ENCODE data around the gene R3HDM2. TPM values are rescaled to one million over a fixed set of nuclear protein-coding genes. Genes with fewer than 3 reads are reported as not detected.

R3HDM2 gene
- total RNA-seq, 1 experiment from 2014 or later = 64.8 TPM

GRCh38 chr12:57455374-57456144, 24.7 kb upstream of the R3HDM2 start:
- Mint-ChIP-seq H3K36me3 (ENCODE audit: insufficient read depth, unreplicated experiment) (peaks cover 5% of the 10 kb centered on the region), H3K4me3 (ENCODE audit: unreplicated experiment) (peak overlapping the region; percentile 7), H3K27me3 (ENCODE audit: insufficient read depth, unreplicated experiment) (peaks cover 9% of the 10 kb centered on the region), H3K27ac (ENCODE audit: low read depth, unreplicated experiment) (no peak overlapping the region), H3K9me3 (ENCODE audit: unreplicated experiment) (no peaks in the 10 kb centered on the region), H3K4me1 (ENCODE audit: insufficient read depth, unreplicated experiment) (peaks cover 47% of the 10 kb centered on the region)
- intact Hi-C loops (cut with micrococcal nuclease) = no loop called here
- BruUV-seq (replicated peaks) = no TSS peak
- ChIA-PET CTCF (interaction anchor here (0.5 to 9.6 kb wide), 42 partner anchors 7 to 428 kb away, joined by 3 to 178 read pairs (median 4); partner anchors contain the start of genes ARHGAP9 and STAC3), POLR2A (interaction anchor here (0.6 kb wide), 2 partner anchors 14 to 33 kb away, joined by 3 read pairs; no protein-coding TSS in a partner anchor)
- no peak for TF ChIP-seq CTCF (IDR thresholded peaks at IDR 0.05; ENCODE audit: unreplicated experiment)
- DNase-seq (ENCODE audit: unreplicated experiment) = no peak

GRCh38 chr12:57454566-57455373, 23.9 kb upstream of the R3HDM2 start, which contains the start of gene INHBE:
Gene INHBE, plus strand, starts transcription at chr12:57455307. Its CDS starts 230 bp downstream, at chr12:57455537.
- TF ChIP-seq CTCF (IDR thresholded peaks at IDR 0.05; ENCODE audit: unreplicated experiment) = no peak
- peaks cover 5% of the 10 kb centered on the region for H3K36me3 Mint-ChIP-seq (ENCODE audit: insufficient read depth, unreplicated experiment)
- peak within 1 kb of the TSS; percentile 7 for H3K4me3 Mint-ChIP-seq (ENCODE audit: unreplicated experiment)
- H3K4me1 Mint-ChIP-seq (ENCODE audit: insufficient read depth, unreplicated experiment) = peaks cover 40% of the 10 kb centered on the region
- H3K27ac Mint-ChIP-seq (ENCODE audit: low read depth, unreplicated experiment) = no peak within 1 kb of the TSS
- intact Hi-C loops (cut with micrococcal nuclease) = no loop called here
- ChIA-PET POLR2A (interaction anchor here (2.3 kb wide), 1 partner anchor 22 kb away, joined by 7 read pairs; no protein-coding TSS in a partner anchor), CTCF (interaction anchor here (0.5 to 9.6 kb wide), 30 partner anchors 9 to 429 kb away, joined by 3 to 178 read pairs (median 6); partner anchors contain the start of genes ARHGAP9 and STAC3)
- DNase-seq (ENCODE audit: unreplicated experiment) = peak; percentile 77
- peaks cover under 1% of the 10 kb centered on the region for H3K27me3 Mint-ChIP-seq (ENCODE audit: insufficient read depth, unreplicated experiment)
- H3K9me3 Mint-ChIP-seq (ENCODE audit: unreplicated experiment) = no peaks in the 10 kb centered on the region
- no TSS peak for BruUV-seq (replicated peaks)

GRCh38 chr12:57454213-57454565, 23.3 kb upstream of the R3HDM2 start:
- H3K27me3 Mint-ChIP-seq (ENCODE audit: insufficient read depth, unreplicated experiment) = no peaks in the 10 kb centered on the region
- no peaks in the 10 kb centered on the region for H3K9me3 Mint-ChIP-seq (ENCODE audit: unreplicated experiment)
- DNase-seq (ENCODE audit: unreplicated experiment) = no peak
- CTCF ChIA-PET = interaction anchor here (0.6 to 9.6 kb wide), 25 partner anchors 9 to 442 kb away, joined by 3 to 178 read pairs (median 10); partner anchors contain the start of gene ARHGAP9
- peaks cover 2% of the 10 kb centered on the region for H3K36me3 Mint-ChIP-seq (ENCODE audit: insufficient read depth, unreplicated experiment)
- POLR2A ChIA-PET = interaction anchor here (2.3 to 2.7 kb wide), 2 partner anchors 22 to 147 kb away, joined by 7 to 13 read pairs; no protein-coding TSS in a partner anchor
- BruUV-seq (replicated peaks) = TSS peak; percentile 10
- no peak for TF ChIP-seq CTCF (IDR thresholded peaks at IDR 0.05; ENCODE audit: unreplicated experiment)
- peaks cover 35% of the 10 kb centered on the region for H3K4me1 Mint-ChIP-seq (ENCODE audit: insufficient read depth, unreplicated experiment)
- H3K4me3 Mint-ChIP-seq (ENCODE audit: unreplicated experiment) = no peak overlapping the region
- intact Hi-C loops (cut with micrococcal nuclease) = no loop called here
- no peak overlapping the region for H3K27ac Mint-ChIP-seq (ENCODE audit: low read depth, unreplicated experiment)
